OCI-LY1 (cell line): ENCODE measurements around the gene ANAPC2.

Source experiments
- H2AFZ ChIP-seq: fragments of 200-600 bp; sonication (generic), shearing (Covaris generic); 2 replicates; pipeline ENCODE4 v1.6.0; 2014; ENCODE audit warnings: antibody characterized with exemption, mild to moderate bottlenecking, low read length
- H3F3A ChIP-seq: fragments of 200-600 bp; sonication (generic), shearing (Covaris generic); 2 replicates; pipeline ENCODE4 v1.6.0; 2014; ENCODE audit warnings: mild to moderate bottlenecking, antibody characterized with exemption, low read length, moderate library complexity; ENCODE audit not compliant: insufficient read depth
- H3K27ac ChIP-seq: fragments of 200-600 bp; sonication (generic); 2 replicates; pipeline ENCODE4 v1.5.1; 2014; ENCODE audit warnings: low read length, mixed run types, mild to moderate bottlenecking, low read depth; ENCODE audit not compliant: poor library complexity, severe bottlenecking
- H3K27me3 ChIP-seq: fragments of 200-600 bp; sonication (generic); 2 replicates; pipeline ENCODE4 v1.6.0; 2014; ENCODE audit warnings: antibody characterized with exemption, mild to moderate bottlenecking, low read length, moderate library complexity; ENCODE audit not compliant: insufficient read depth
- H3K36me3 ChIP-seq: fragments of 200-600 bp; sonication (generic); 2 replicates; pipeline ENCODE4 v1.6.1; 2014; ENCODE audit warnings: mild to moderate bottlenecking, antibody characterized with exemption, low read length, moderate library complexity, mixed read lengths; ENCODE audit not compliant: insufficient read depth
- H3K4me1 ChIP-seq: fragments of 200-600 bp; sonication (generic); 2 replicates; pipeline ENCODE4 v1.5.1; 2014; ENCODE audit warnings: mild to moderate bottlenecking, low read length, moderate library complexity; ENCODE audit not compliant: insufficient read depth, severe bottlenecking
- H3K4me2 ChIP-seq: fragments of 200-600 bp; sonication (generic), shearing (Covaris generic); 2 replicates; pipeline ENCODE4 v1.6.1; 2014; ENCODE audit warnings: low read length
- H3K4me3 ChIP-seq: fragments of 200-600 bp; sonication (generic); 2 replicates; pipeline ENCODE4 v1.5.1; 2014; ENCODE audit warnings: low read length, low read depth, mild to moderate bottlenecking, mixed read lengths; ENCODE audit not compliant: poor library complexity, severe bottlenecking
- H3K79me2 ChIP-seq: fragments of 200-600 bp; shearing (Covaris generic); 2 replicates; pipeline ENCODE4 v1.6.1; 2016; ENCODE audit warnings: mixed run types, low read length, mixed read lengths; ENCODE audit not compliant: insufficient read depth
- H3K9ac ChIP-seq: fragments of 200-600 bp; sonication (generic), shearing (Covaris generic); 2 replicates; pipeline ENCODE4 v1.6.1; 2014; ENCODE audit warnings: mild to moderate bottlenecking, low read length, mixed read lengths
- H3K9me2 ChIP-seq: fragments of 200-600 bp; sonication (generic), shearing (Covaris generic); 2 replicates; pipeline ENCODE4 v1.6.1; 2014; ENCODE audit warnings: low read depth, mild to moderate bottlenecking, low read length, mixed read lengths
- H3K9me3 ChIP-seq: fragments of 200-600 bp; shearing (Covaris generic); 2 replicates; pipeline ENCODE4 v1.6.1; 2014; ENCODE audit warnings: low read length, mixed read lengths
- H4K20me1 ChIP-seq: fragments of 200-600 bp; sonication (generic), shearing (Covaris generic); 2 replicates; pipeline ENCODE4 v1.6.0; 2016; ENCODE audit warnings: mild to moderate bottlenecking, low read length; ENCODE audit not compliant: insufficient read depth
- CTCF ChIP-seq: fragments of 200-600 bp; sonication (generic), shearing (Covaris generic); IDR thresholded peaks from 2 replicates; pipeline ENCODE4 v1.5.1; 2017; ENCODE audit warnings: mild to moderate bottlenecking, antibody characterized with exemption, low read length, moderate library complexity, mixed read lengths
- EZH2 ChIP-seq: fragments of 200-600 bp; sonication (generic), shearing (Covaris generic); IDR thresholded peaks from 2 replicates; pipeline ENCODE4 v1.8.0; 2017; ENCODE audit warnings: borderline replicate concordance, mixed run types, mild to moderate bottlenecking, antibody characterized with exemption, low read length, moderate library complexity, mixed read lengths

Gene ANAPC2

GRCh38 chr9:137161558-137162486 is 26.5 kb downstream of the ANAPC2 start:
- H3K27me3 ChIP-seq, result peaks cover 32% of the 10 kb centered on the region
- no peaks in the 10 kb centered on the region for H3F3A ChIP-seq
- H3K9me3 ChIP-seq, result no peaks in the 10 kb centered on the region
- no peak overlapping the region for H3K4me3 ChIP-seq
- H2AFZ ChIP-seq, result no peak overlapping the region
- no peak overlapping the region for H3K9ac ChIP-seq
- H3K27ac ChIP-seq, result no peak overlapping the region
- peaks cover 4% of the 10 kb centered on the region for H3K4me1 ChIP-seq
- H3K36me3 ChIP-seq, result no peaks in the 10 kb centered on the region
- TF ChIP-seq CTCF (no peak), EZH2 (no peak)
- no peak overlapping the region for H3K4me2 ChIP-seq
- no peaks in the 10 kb centered on the region for H4K20me1 ChIP-seq
- H3K79me2 ChIP-seq, result no peaks in the 10 kb centered on the region
- H3K9me2 ChIP-seq, result no peaks in the 10 kb centered on the region

- Histone ChIP-seq H3K9me2 (no peaks in the 10 kb centered on the region), H4K20me1 (no peaks in the 10 kb centered on the region), H3K27me3 (peaks cover 23% of the 10 kb centered on the region), H3K4me2 (no peak overlapping the region), H2AFZ (no peak overlapping the region), H3K79me2 (no peaks in the 10 kb centered on the region), H3K4me1 (peaks cover 7% of the 10 kb centered on the region), H3K4me3 (no peak overlapping the region), H3K9me3 (no peaks in the 10 kb centered on the region), H3K36me3 (no peaks in the 10 kb centered on the region), H3K27ac (no peak overlapping the region), H3F3A (no peaks in the 10 kb centered on the region), H3K9ac (no peak overlapping the region)
- TF ChIP-seq CTCF (no peak), EZH2 (no peak)
Observed at GRCh38 chr9:137160716-137161557, 27.4 kb downstream of the ANAPC2 start.

GRCh38 chr9:137160054-137160425 is 28.3 kb downstream of the ANAPC2 start:
- no peaks in the 10 kb centered on the region for H3F3A ChIP-seq
- peaks cover 23% of the 10 kb centered on the region for H3K27me3 ChIP-seq

More at GRCh38 chr9:137160054-137160425, 28.3 kb downstream of the ANAPC2 start:
- Histone ChIP-seq H3K79me2 (no peaks in the 10 kb centered on the region), H3K4me3 (no peak overlapping the region), H3K9me2 (no peaks in the 10 kb centered on the region), H3K36me3 (no peaks in the 10 kb centered on the region), H3K9ac (no peak overlapping the region), H3K9me3 (no peaks in the 10 kb centered on the region), H2AFZ (no peak overlapping the region), H4K20me1 (no peaks in the 10 kb centered on the region), H3K4me2 (no peak overlapping the region), H3K27ac (no peak overlapping the region), H3K4me1 (peaks cover 7% of the 10 kb centered on the region)
- TF ChIP-seq CTCF (no peak), EZH2 (no peak)
